Erythroblast (primary cell): ENCODE data around the gene CA10.

ENCODE experiments used
- GATA1 ChIP-seq: IDR thresholded peaks from 2 replicates; pipeline ENCODE4 v1.6.1; 2011; ENCODE audit warnings: low read depth, mild to moderate bottlenecking, control low read depth, low read length, moderate library complexity
- POLR2A ChIP-seq: IDR thresholded peaks from 2 replicates; pipeline ENCODE4 v1.6.1; 2011; ENCODE audit warnings: mild to moderate bottlenecking, low read length

- TF ChIP-seq POLR2A, result no peak
- no peak for TF ChIP-seq GATA1
Measured at GRCh38 chr17:51873302-51873701, 285.2 kb downstream of the CA10 start.
